HEK293 (cell line): ENCODE data around the gene ANKFN1.

Experiments
- CTCF ChIA-PET: fragments of 350-600 bp; formaldehyde crosslinking; extraction: SDS; loops from one replicate; lab custom pipeline; 2021; ENCODE audit warnings: antibody characterized with exemption; lab: Yijun Ruan, JAX
- POLR2A ChIA-PET: fragments of 300-600 bp; formaldehyde crosslinking; extraction: SDS; loops from one replicate; lab custom pipeline; 2020; ENCODE audit warnings: antibody characterized with exemption, inconsistent platforms; lab: Yijun Ruan, JAX
- H3K27ac ChIP-seq: fragments of 200-500 bp; sonication (Bioruptor generic); 2 replicates; pipeline ENCODE4 v1.5.1; 2014; ENCODE audit warnings: low read depth, low read length, control low read depth, inconsistent platforms; ENCODE audit errors: extremely low read depth
- H3K36me3 ChIP-seq, 2 experiments: fragments of 200-500 bp in 1 of 2; sonication (Bioruptor generic) in 1 of 2; 1 replicate in 1 of 2; 2 replicates in 1 of 2; pipeline ENCODE4 v1.5.1; 2014 to 2017; ENCODE audit warnings: inconsistent platforms in 2 of 2, low read length in 2 of 2; ENCODE audit not compliant: control insufficient read depth in 2 of 2, insufficient read depth in 1 of 2
- H3K4me1 ChIP-seq: fragments of 200-500 bp; sonication (Bioruptor generic); 2 replicates; pipeline ENCODE4 v1.5.1; 2014; ENCODE audit warnings: mild to moderate bottlenecking, low read length, inconsistent platforms; ENCODE audit not compliant: control insufficient read depth, insufficient read depth
- H3K4me3 ChIP-seq: 2 replicates; pipeline ENCODE4 v1.5.1; 2011; ENCODE audit warnings: low read depth, mild to moderate bottlenecking, control low read depth, low read length, moderate library complexity
- H3K9me3 ChIP-seq: fragments of 200-500 bp; sonication (Bioruptor generic); 2 replicates; pipeline ENCODE4 v1.5.1; 2014; ENCODE audit warnings: low read depth, low read length, inconsistent platforms; ENCODE audit not compliant: control insufficient read depth, insufficient read depth
- BCL6B ChIP-seq: fragments of 450-650 bp; formaldehyde crosslinking; IDR thresholded peaks from 2 replicates; pipeline ENCODE4 v1.5.1; 2017; ENCODE audit warnings: missing biosample characterization, missing genetic modification characterization
- HOXD13 ChIP-seq: sonication (generic); formaldehyde crosslinking; IDR thresholded peaks from 2 replicates; pipeline ENCODE4 v1.8.0; 2022; ENCODE audit warnings: missing genetic modification reagents, borderline replicate concordance
- SCRT1 ChIP-seq: fragments of 450-650 bp; formaldehyde crosslinking; IDR thresholded peaks from 2 replicates; pipeline ENCODE4 v1.5.1; 2016; ENCODE audit warnings: missing biosample characterization, missing genetic modification characterization, borderline replicate concordance
- SETDB1 ChIP-seq: IDR thresholded peaks from one replicate; pipeline ENCODE4 v1.6.1; 2017; ENCODE audit warnings: mild to moderate bottlenecking, low read length, moderate library complexity, mixed read lengths; ENCODE audit not compliant: insufficient read length
- SP7 ChIP-seq: fragments of 450-650 bp; formaldehyde crosslinking; IDR thresholded peaks from 2 replicates; pipeline ENCODE4 v1.5.1; 2016; ENCODE audit warnings: missing biosample characterization, missing genetic modification characterization
- ZBTB6 ChIP-seq: fragments of 450-650 bp; formaldehyde crosslinking; IDR thresholded peaks from 2 replicates; pipeline ENCODE4 v1.5.1; 2017; ENCODE audit warnings: missing biosample characterization, missing genetic modification characterization
- ZNF175 ChIP-seq: fragments of 450-650 bp; formaldehyde crosslinking; IDR thresholded peaks from 2 replicates; pipeline ENCODE4 v1.5.1; 2016; ENCODE audit warnings: missing biosample characterization, missing genetic modification characterization
- ZNF18 ChIP-seq: fragments of 450-650 bp; formaldehyde crosslinking; IDR thresholded peaks from 2 replicates; pipeline ENCODE4 v1.5.1; 2016; ENCODE audit warnings: missing biosample characterization, missing genetic modification characterization
- ZNF184 ChIP-seq: fragments of 450-650 bp; IDR thresholded peaks from 2 replicates; pipeline ENCODE4 v1.5.1; 2018; ENCODE audit warnings: missing biosample characterization, mild to moderate bottlenecking, missing genetic modification characterization
- ZNF266 ChIP-seq: fragments of 450-650 bp; formaldehyde crosslinking; IDR thresholded peaks from 2 replicates; pipeline ENCODE4 v1.5.1; 2016; ENCODE audit warnings: missing biosample characterization, missing genetic modification characterization, low read depth
- ZNF274 ChIP-seq, 2 experiments: fragments of 200-500 bp in 1 of 2; fragments of 450-650 bp in 1 of 2; sonication (Bioruptor generic) in 1 of 2; formaldehyde crosslinking in 1 of 2; IDR thresholded peaks; 2 replicates each; pipeline versions ENCODE4 v1.5.1 to v1.6.1; 2014 to 2016; ENCODE audit warnings: borderline replicate concordance in 1 of 2, inconsistent platforms in 1 of 2, low read length in 1 of 2, missing biosample characterization in 1 of 2, missing genetic modification characterization in 1 of 2
- ZNF335 ChIP-seq: fragments of 450-650 bp; formaldehyde crosslinking; conservative IDR thresholded peaks from 2 replicates; pipeline ENCODE4 v1.5.1; 2016; ENCODE audit warnings: missing biosample characterization, missing genetic modification characterization
- ZNF354C ChIP-seq: fragments of 450-650 bp; formaldehyde crosslinking; IDR thresholded peaks from 2 replicates; pipeline ENCODE4 v1.5.1; 2016; ENCODE audit warnings: missing biosample characterization, missing genetic modification characterization, low read depth, borderline replicate concordance
- ZNF391 ChIP-seq: fragments of 450-650 bp; formaldehyde crosslinking; IDR thresholded peaks from 2 replicates; pipeline ENCODE4 v1.5.1; 2016; ENCODE audit warnings: low read depth, missing biosample characterization, missing genetic modification characterization, borderline replicate concordance
- ZNF433 ChIP-seq: fragments of 450-650 bp; formaldehyde crosslinking; IDR thresholded peaks from 2 replicates; pipeline ENCODE4 v1.5.1; 2016; ENCODE audit warnings: missing biosample characterization, missing genetic modification characterization, low read depth
- ZNF510 ChIP-seq: fragments of 450-650 bp; formaldehyde crosslinking; IDR thresholded peaks from 2 replicates; pipeline ENCODE4 v1.5.1; 2018; ENCODE audit warnings: mild to moderate bottlenecking, missing genetic modification characterization, missing biosample characterization; ENCODE audit not compliant: insufficient replicate concordance
- ZNF518A ChIP-seq: fragments of 450-650 bp; formaldehyde crosslinking; conservative IDR thresholded peaks from 2 replicates; pipeline ENCODE4 v1.5.1; 2016; ENCODE audit warnings: low read depth, missing biosample characterization, missing genetic modification characterization
- ZNF623 ChIP-seq: fragments of 450-650 bp; formaldehyde crosslinking; IDR thresholded peaks from 2 replicates; pipeline ENCODE4 v1.5.1; 2016; ENCODE audit warnings: missing biosample characterization, missing genetic modification characterization
- ZNF626 ChIP-seq: fragments of 450-650 bp; sonication (Bioruptor Pico); formaldehyde crosslinking; IDR thresholded peaks from 2 replicates; pipeline ENCODE4 v1.5.1; 2018; ENCODE audit warnings: missing biosample characterization, missing genetic modification characterization, inconsistent platforms
- ZNF664 ChIP-seq: fragments of 450-650 bp; formaldehyde crosslinking; IDR thresholded peaks from 2 replicates; pipeline ENCODE4 v1.5.1; 2016; ENCODE audit warnings: missing biosample characterization, missing genetic modification characterization
- ZNF843 ChIP-seq: fragments of 450-650 bp; formaldehyde crosslinking; IDR thresholded peaks from 2 replicates; pipeline ENCODE4 v1.5.1; 2016; ENCODE audit warnings: missing biosample characterization, missing genetic modification characterization

The ANKFN1 gene

GRCh38 chr17:56257075-56257474 is 103.8 kb downstream of the ANKFN1 start:
- POLR2A ChIA-PET: no interaction called here
- no peak overlapping the region for H3K27ac ChIP-seq
- CTCF ChIA-PET: no interaction called here
- H3K4me1 ChIP-seq: no peaks in the 10 kb centered on the region
- H3K36me3 ChIP-seq: no peaks in the 10 kb centered on the region
- H3K4me3 ChIP-seq: no peak overlapping the region
- no peaks in the 10 kb centered on the region for H3K9me3 ChIP-seq
- TF ChIP-seq ZNF433 (tag by site-specific recombination): no peak
- TF ChIP-seq, all 188 proteins: peak for 0

GRCh38 chr17:56260376-56261002 is 107.2 kb downstream of the ANKFN1 start:
- CTCF ChIA-PET: no interaction called here
- no peak overlapping the region for H3K27ac ChIP-seq
- POLR2A ChIA-PET: no interaction called here
- no peaks in the 10 kb centered on the region for H3K36me3 ChIP-seq
- H3K4me3 ChIP-seq: no peak overlapping the region
- no peaks in the 10 kb centered on the region for H3K4me1 ChIP-seq
- no peak for TF ChIP-seq ZNF510 (tag by site-specific recombination)
- no peak for TF ChIP-seq ZNF391
- no peak for TF ChIP-seq ZNF335 (tag by site-specific recombination)
- no peak for TF ChIP-seq ZNF18 (tag by site-specific recombination)
- H3K9me3 ChIP-seq: no peaks in the 10 kb centered on the region

GRCh38 chr17:56262803-56263202 is 109.5 kb downstream of the ANKFN1 start:
- no peak overlapping the region for H3K4me3 ChIP-seq
- ChIA-PET POLR2A (no interaction called here), CTCF (no interaction called here)
- H3K4me1 ChIP-seq: no peaks in the 10 kb centered on the region
- TF ChIP-seq ZNF843 (tag by site-specific recombination) (no peak), ZNF335 (tag by site-specific recombination) (no peak), ZBTB6 (no peak), ZNF518A (tag by site-specific recombination) (no peak), ZNF664 (tag by site-specific recombination) (no peak), ZNF354C (tag by site-specific recombination) (no peak), ZNF175 (tag by site-specific recombination) (no peak), HOXD13 (CRISPR knock-in tag) (no peak), ZNF266 (no peak), SETDB1 (no peak), SCRT1 (tag by site-specific recombination) (no peak), SP7 (no peak), BCL6B (no peak), ZNF626 (tag by site-specific recombination) (no peak), ZNF184 (no peak), ZNF274 (IDR thresholded peaks at IDR 0.05; ENCODE audit: low read length) (no peak), ZNF274 (tag by site-specific recombination; IDR thresholded peaks at IDR 0.05; ENCODE audit: borderline replicate concordance) (no peak), ZNF623 (tag by site-specific recombination) (no peak)
- no peaks in the 10 kb centered on the region for H3K9me3 ChIP-seq
- H3K27ac ChIP-seq: no peak overlapping the region
- H3K36me3 ChIP-seq: no peaks in the 10 kb centered on the region
